LNCAP (cell line): ENCODE results near the gene TRNP1.

ENCODE experiments used
- CTCF ChIP-seq: fragments of 450-650 bp; IDR thresholded peaks from 2 replicates; pipeline ENCODE4 v1.5.1; 2017; ENCODE audit warnings: mild to moderate bottlenecking

Gene TRNP1

GRCh38 chr1:27000090-27000816 lies 6.8 kb downstream of the TRNP1 start:
- no peak for TF ChIP-seq CTCF

- no peak for TF ChIP-seq CTCF
These were observed 7.4 kb downstream of the TRNP1 start for GRCh38 chr1:27000817-27001460.

GRCh38 chr1:27001570-27002360 lies 8.3 kb downstream of the TRNP1 start:
- no peak for TF ChIP-seq CTCF

- no peak for TF ChIP-seq CTCF
These were observed 10.4 kb downstream of the TRNP1 start for GRCh38 chr1:27003745-27004470.

GRCh38 chr1:27004471-27005165 lies 11.1 kb downstream of the TRNP1 start:
- no peak for TF ChIP-seq CTCF

- TF ChIP-seq CTCF: no peak
These were observed 11.7 kb downstream of the TRNP1 start for GRCh38 chr1:27005166-27005530.
